Effector memory CD4-positive, alpha-beta T cell (primary cell): ENCODE measurements around the gene MLX.
A peak's percentile ranks its signal among the peaks of the same experiment; 100 is the strongest.

Experiments used
- DNase-seq, 3 donors: peaks; one replicate each; pipeline ENCODE4 v3.0.0-alpha.2; 2020
- H3K27ac ChIP-seq: 2 replicates; pipeline ENCODE4 v1.7.0; 2013; ENCODE audit warnings: mild to moderate bottlenecking, low read length, moderate library complexity; ENCODE audit not compliant: insufficient read depth, poor library complexity, severe bottlenecking
- H3K27me3 ChIP-seq: replicated peaks from 2 replicates; pipeline ENCODE4 v1.7.0; 2013; ENCODE audit warnings: mild to moderate bottlenecking, low read length; ENCODE audit not compliant: insufficient read depth, control insufficient read depth, poor library complexity, severe bottlenecking
- H3K36me3 ChIP-seq: 2 replicates; pipeline ENCODE4 v1.7.0; 2013; ENCODE audit warnings: mild to moderate bottlenecking, low read length, moderate library complexity; ENCODE audit not compliant: control insufficient read depth, insufficient read depth
- H3K4me1 ChIP-seq: 2 replicates; pipeline ENCODE4 v1.7.0; 2013; ENCODE audit warnings: low read length, mild to moderate bottlenecking; ENCODE audit not compliant: control insufficient read depth, insufficient read depth, poor library complexity, severe bottlenecking
- H3K4me3 ChIP-seq: 2 replicates; pipeline ENCODE4 v1.7.0; 2013; ENCODE audit warnings: low read length, low read depth, mild to moderate bottlenecking; ENCODE audit not compliant: insufficient read depth, poor library complexity, severe bottlenecking
- H3K9me3 ChIP-seq: 2 replicates; pipeline ENCODE4 v1.7.0; 2013; ENCODE audit warnings: mild to moderate bottlenecking, low read length, moderate library complexity; ENCODE audit not compliant: control insufficient read depth

Gene MLX

GRCh38 chr17:42565523-42566214, 1.2 kb upstream of the MLX start:
- peak overlapping the region; percentile 72 for H3K27ac ChIP-seq
- no peak overlapping the region for H3K4me3 ChIP-seq
- peaks cover 39% of the 10 kb centered on the region for H3K36me3 ChIP-seq
- peaks cover 32% of the 10 kb centered on the region for H3K4me1 ChIP-seq
- no peak for DNase-seq
- H3K9me3 ChIP-seq: no peaks in the 10 kb centered on the region
- no peaks in the 10 kb centered on the region for H3K27me3 ChIP-seq

GRCh38 chr17:42566215-42566882, 551 bp upstream of the MLX start:
- H3K4me3 ChIP-seq: peak overlapping the region; percentile 75
- H3K27ac ChIP-seq: peak overlapping the region; percentile 72
- H3K36me3 ChIP-seq: peaks cover 41% of the 10 kb centered on the region
- H3K4me1 ChIP-seq: peaks cover 32% of the 10 kb centered on the region
- H3K9me3 ChIP-seq: no peaks in the 10 kb centered on the region
- no peak for DNase-seq
- no peaks in the 10 kb centered on the region for H3K27me3 ChIP-seq

GRCh38 chr17:42568341-42569111, 1.6 kb downstream of the MLX start:
- Histone ChIP-seq H3K9me3 (no peaks in the 10 kb centered on the region), H3K4me3 (no peak overlapping the region), H3K27me3 (no peaks in the 10 kb centered on the region), H3K36me3 (peaks cover 61% of the 10 kb centered on the region), H3K4me1 (peaks cover 14% of the 10 kb centered on the region), H3K27ac (no peak overlapping the region)
- no peak for DNase-seq

GRCh38 chr17:42571435-42572225, 4.7 kb downstream of the MLX start:
- peaks cover 50% of the 10 kb centered on the region for H3K36me3 ChIP-seq
- DNase-seq: no peak
- H3K27ac ChIP-seq: no peak overlapping the region
- no peaks in the 10 kb centered on the region for H3K9me3 ChIP-seq
- no peaks in the 10 kb centered on the region for H3K27me3 ChIP-seq
- H3K4me1 ChIP-seq: peaks cover 7% of the 10 kb centered on the region
- no peak overlapping the region for H3K4me3 ChIP-seq

GRCh38 chr17:42573095-42573494, 6.2 kb downstream of the MLX start:
- no peak overlapping the region for H3K27ac ChIP-seq

GRCh38 chr17:42574463-42574862, 7.6 kb downstream of the MLX start:
- Histone ChIP-seq H3K4me1 (peaks cover 11% of the 10 kb centered on the region), H3K27ac (no peak overlapping the region), H3K27me3 (no peaks in the 10 kb centered on the region), H3K9me3 (no peaks in the 10 kb centered on the region), H3K36me3 (peaks cover 41% of the 10 kb centered on the region), H3K4me3 (no peak overlapping the region)
- DNase-seq: no peak

More at GRCh38 chr17:42573095-42573494, 6.2 kb downstream of the MLX start:
- Histone ChIP-seq H3K4me3 (no peak overlapping the region), H3K4me1 (peaks cover 6% of the 10 kb centered on the region), H3K9me3 (no peaks in the 10 kb centered on the region), H3K36me3 (peaks cover 50% of the 10 kb centered on the region), H3K27me3 (no peaks in the 10 kb centered on the region)
- DNase-seq: no peak

- no peaks in the 10 kb centered on the region for H3K27me3 ChIP-seq
- no peaks in the 10 kb centered on the region for H3K9me3 ChIP-seq
- H3K27ac ChIP-seq: peak overlapping the region; percentile 74
- peaks cover 11% of the 10 kb centered on the region for H3K4me1 ChIP-seq
- peaks cover 36% of the 10 kb centered on the region for H3K36me3 ChIP-seq
- no peak for DNase-seq
- H3K4me3 ChIP-seq: peak overlapping the region; percentile 75
Observed at GRCh38 chr17:42577140-42577531, 10.2 kb downstream of the MLX start.

GRCh38 chr17:42577532-42578281, 10.8 kb downstream of the MLX start, which contains the start of gene PSMC3IP:
PSMC3IP (minus strand) TSS chr17:42577729; CDS start chr17:42577686, 43 bp downstream.
- peaks cover 38% of the 10 kb centered on the region for H3K36me3 ChIP-seq
- peaks cover 11% of the 10 kb centered on the region for H3K4me1 ChIP-seq
- H3K27me3 ChIP-seq: no peaks in the 10 kb centered on the region
- H3K27ac ChIP-seq: peak within 1 kb of the TSS; percentile 74
- peak within 1 kb of the TSS; percentile 75 for H3K4me3 ChIP-seq
- H3K9me3 ChIP-seq: no peaks in the 10 kb centered on the region
- DNase-seq: peak; percentile 84 to 89 (median 85)

GRCh38 chr17:42578282-42578869, 11.5 kb downstream of the MLX start:
- peak overlapping the region; percentile 75 for H3K4me3 ChIP-seq
- peaks cover 11% of the 10 kb centered on the region for H3K4me1 ChIP-seq
- peak overlapping the region; percentile 74 for H3K27ac ChIP-seq
- no peaks in the 10 kb centered on the region for H3K27me3 ChIP-seq
- no peaks in the 10 kb centered on the region for H3K9me3 ChIP-seq
- DNase-seq: peak in 2 of 3 donors; percentile 46 to 49
- peaks cover 38% of the 10 kb centered on the region for H3K36me3 ChIP-seq
